Ovary (tissue), 9 donors: ENCODE data around the gene MBNL1. TPM values are rescaled to one million over a fixed set of nuclear protein-coding genes. Genes with fewer than 3 reads are reported as not detected.
"Not testable (repeated sequence)": the region's sequence is repeated elsewhere in the genome, so short reads cannot be mapped to it uniquely, and the experiment has no call there.

Experiments used
- DNase-seq, 5 donors: peaks; one replicate each; pipeline ENCODE4 v3.0.0-alpha.2; 2019 to 2020
- H3K27ac ChIP-seq, 2 donors: fragments of 200-600 bp; one replicate each; pipeline versions ENCODE4 v1.5.1 to v1.8.0; 2019 to 2022
- H3K27me3 ChIP-seq: fragments of 200-600 bp; one replicate; pipeline ENCODE4 v1.8.0; 2022
- H3K36me3 ChIP-seq: fragments of 200-600 bp; sonication (generic); one replicate; pipeline ENCODE4 v1.5.1; 2019
- H3K4me1 ChIP-seq: one replicate; pipeline ENCODE4 v1.8.1; 2013; ENCODE audit warnings: mild to moderate bottlenecking, moderate library complexity; ENCODE audit not compliant: insufficient read depth
- H3K4me3 ChIP-seq: fragments of 200-600 bp; sonication (generic); one replicate; pipeline ENCODE4 v1.5.1; 2017
- H3K9me3 ChIP-seq, 2 donors: fragments of 200-600 bp in 1 of 2; sonication (generic) in 1 of 2; one replicate each; pipeline versions ENCODE4 v1.5.1 to v1.8.1; 2013 to 2019; ENCODE audit warnings: mild to moderate bottlenecking in 1 of 2, moderate library complexity in 1 of 2
- CTCF ChIP-seq, 3 donors: fragments of 450-650 bp in 2 of 3; fragments of 200-600 bp in 1 of 3; IDR thresholded peaks; one replicate each; pipeline versions ENCODE4 v1.5.1 to v1.8.0; 2016 to 2022; ENCODE audit warnings: antibody characterized with exemption in 3 of 3, mild to moderate bottlenecking in 1 of 3
- EP300 ChIP-seq: sonication (generic); formaldehyde crosslinking; IDR thresholded peaks from one replicate; pipeline ENCODE4 v1.6.1; 2017; ENCODE audit warnings: antibody characterized with exemption
- POLR2A ChIP-seq: fragments of 450-650 bp; IDR thresholded peaks from one replicate; pipeline ENCODE4 v1.6.1; 2017; ENCODE audit warnings: antibody characterized with exemption, mild to moderate bottlenecking, moderate library complexity
- WGBS, 3 donors: extraction: QIAGEN DNeasy Blood & Tissue Kit in 1 of 3; methylation state at CpG; one replicate each; pipeline versions ENCODE4 v1.1.5 to v1.1.7; 2013 to 2017; 5-methylcytosine and 5-hydroxymethylcytosine counted together
- intact Hi-C, 4 donors: fragments of 100-400 bp; cut with DNase I; formaldehyde crosslinking; loops; one replicate each; pipeline versions ENCODE4 v1.11.0 to v1.15.1; 2022 to 2023
- polyA plus RNA-seq, 2 donors: library from polyadenylated mRNA; stranded (reverse); fragments of 200-250 nt in 1 of 2; fragments of 350-450 nt in 1 of 2; fragmentation: Illumina TruSeq in 1 of 2; extraction: RNeasy Lipid Tissue Mini Kit (QIAGEN cat#74804) in 1 of 2; gene quantifications; one replicate each; pipeline ENCODE4 v1.2.3, GENCODE V29; 2013 to 2014
- total RNA-seq, 7 donors: library from RNA; depleted of rRNA in 2 of 7; stranded (reverse); fragments of >200 nt in 2 of 7; fragmentation: NEBNext Ultra II Directional in 3 of 7; extraction: Animal tissue kit (Norgen Biotek cat#: 25700) in 3 of 7; gene quantifications; one replicate each; pipeline versions ENCODE4 v1.1.0 to v1.2.4, GENCODE V29; 2016 to 2023
- donor health status: DM: no; HTN: no; CAD: no; lungs with moderate emphysema.
- donor health status: DM: no; HTN: no; CAD: no.
- donor health status: Bipolar disorder and iron deficiency.
- donor health status: DM: yes; HTN: yes; CAD: no.
- donor health status: DM: no; HTN: no; CAD: no.
- donor health status: DM: yes; HTN: yes; CAD: no.

The MBNL1 gene
- total and polyA plus RNA-seq, 9 donors = 39.7 to 152 (median 123) TPM

- no peak for DNase-seq
- TF ChIP-seq POLR2A = no peak
- no peak for TF ChIP-seq EP300
- TF ChIP-seq CTCF (IDR thresholded peaks at IDR 0.05) = no peak
- Histone ChIP-seq H3K9me3 (no peaks in the 10 kb centered on the region), H3K27ac (no peak overlapping the region), H3K27me3 (no peaks in the 10 kb centered on the region), H3K4me3 (no peak overlapping the region), H3K4me1 (no peaks in the 10 kb centered on the region), H3K36me3 (no peaks in the 10 kb centered on the region)
- WGBS, 3 donors = 98 to 100% (median 99%) methylated on average over 6 of the region's 6 CpGs
- intact Hi-C loops = no loop called here
These were observed 152.4 kb downstream of the MBNL1 start for GRCh38 chr3:152421162-152421561.

GRCh38 chr3:152426393-152426792 lies 157.7 kb downstream of the MBNL1 start:
- TF ChIP-seq EP300 = no peak
- DNase-seq = no peak
- Histone ChIP-seq H3K4me3 (no peak overlapping the region), H3K4me1 (no peaks in the 10 kb centered on the region), H3K27me3 (no peaks in the 10 kb centered on the region), H3K36me3 (no peaks in the 10 kb centered on the region), H3K27ac (no peak overlapping the region), H3K9me3 (no peaks in the 10 kb centered on the region)
- intact Hi-C loops = no loop called here

GRCh38 chr3:152428577-152428976 lies 159.8 kb downstream of the MBNL1 start:
- intact Hi-C loops = no loop called here
- WGBS, 3 donors = 88 to 96% (median 92%) methylated on average over 3 of the region's 3 CpGs
- H3K4me1 ChIP-seq = no peaks in the 10 kb centered on the region
- TF ChIP-seq CTCF (IDR thresholded peaks at IDR 0.05) (no peak), POLR2A (no peak), EP300 (no peak)
- no peaks in the 10 kb centered on the region for H3K27me3 ChIP-seq
- no peaks in the 10 kb centered on the region for H3K9me3 ChIP-seq
- no peak for DNase-seq
- no peaks in the 10 kb centered on the region for H3K36me3 ChIP-seq
- no peak overlapping the region for H3K27ac ChIP-seq
- no peak overlapping the region for H3K4me3 ChIP-seq

GRCh38 chr3:152430223-152431002 lies 161.7 kb downstream of the MBNL1 start:
- TF ChIP-seq CTCF (IDR thresholded peaks at IDR 0.05) = no peak
- TF ChIP-seq EP300 = no peak
- no peak for TF ChIP-seq POLR2A
- Histone ChIP-seq H3K4me3 (no peak overlapping the region), H3K27ac (no peak overlapping the region), H3K27me3 (no peaks in the 10 kb centered on the region), H3K36me3 (no peaks in the 10 kb centered on the region), H3K9me3 (no peaks in the 10 kb centered on the region), H3K4me1 (no peaks in the 10 kb centered on the region)
- 81 to 93% (median 85%) methylated on average over 2 of the region's 2 CpGs for WGBS, 3 donors
- no peak for DNase-seq
- intact Hi-C loops = no loop called here

GRCh38 chr3:152434142-152434541 lies 165.4 kb downstream of the MBNL1 start:
- no peaks in the 10 kb centered on the region for H3K27me3 ChIP-seq
- no peaks in the 10 kb centered on the region for H3K4me1 ChIP-seq
- intact Hi-C loops = no loop called here
- no peak for DNase-seq
- H3K27ac ChIP-seq = no peak overlapping the region
- whole genome bisulfite sequencing, 3 donors = 87 to 97% (median 96%) methylated on average over 2 of the region's 2 CpGs
- TF ChIP-seq POLR2A (no peak), EP300 (no peak)
- no peaks in the 10 kb centered on the region for H3K9me3 ChIP-seq
- no peaks in the 10 kb centered on the region for H3K36me3 ChIP-seq
- H3K4me3 ChIP-seq = no peak overlapping the region

GRCh38 chr3:152435210-152435609 lies 166.5 kb downstream of the MBNL1 start:
- DNase-seq, H3K9me3 ChIP-seq, H3K27me3 ChIP-seq, H3K36me3 ChIP-seq, H3K4me3 ChIP-seq, intact Hi-C loops, H3K27ac ChIP-seq, H3K4me1 ChIP-seq: not testable (repeated sequence)
